Measurements from ENCODE around the gene OPTC.

Gene OPTC

GRCh38 chr1:203528976-203529835 lies 35.3 kb downstream of the OPTC start:
- Histone ChIP-seq H3K36me3 (replicated peaks; ENCODE audit: insufficient read depth, low read length) (no peaks in the 10 kb centered on the region), H3K4me3 (ENCODE audit: low read length) (no peak overlapping the region), H3K27me3 (replicated peaks; ENCODE audit: insufficient read depth, low read length) (no peaks in the 10 kb centered on the region), H3K79me2 (ENCODE audit: low read length) (no peaks in the 10 kb centered on the region), H3K4me2 (ENCODE audit: low read depth, low read length) (no peak overlapping the region), H3F3A (ENCODE audit: insufficient read depth, low read length) (no peaks in the 10 kb centered on the region), H3K4me1 (ENCODE audit: low read length) (no peaks in the 10 kb centered on the region), H3K9me3 (replicated peaks; ENCODE audit: insufficient read depth, low read length) (no peaks in the 10 kb centered on the region), H3K9me2 (replicated peaks; ENCODE audit: insufficient read depth, low read length) (no peaks in the 10 kb centered on the region), H4K20me1 (ENCODE audit: insufficient read depth, low read length) (no peaks in the 10 kb centered on the region), H3K27ac (ENCODE audit: low read length) (no peak overlapping the region), H2AFZ (ENCODE audit: low read length) (no peak overlapping the region), H3K9ac (ENCODE audit: low read length) (no peak overlapping the region)
- no peak for DNase-seq
- TF ChIP-seq EZH2 (optimal IDR thresholded peaks at IDR 0.05; ENCODE audit: low read depth, low read length) (no peak), EZH2phosphoT487 (IDR thresholded peaks at IDR 0.05; ENCODE audit: low read length) (no peak), CTCF (IDR thresholded peaks at IDR 0.05; ENCODE audit: low read length) (no peak)

- DNase-seq: no peak
- Histone ChIP-seq H3K36me3 (replicated peaks; ENCODE audit: insufficient read depth, low read length) (no peaks in the 10 kb centered on the region), H3K9me2 (replicated peaks; ENCODE audit: insufficient read depth, low read length) (no peaks in the 10 kb centered on the region), H3K4me3 (ENCODE audit: low read length) (no peak overlapping the region), H3K79me2 (ENCODE audit: low read length) (no peaks in the 10 kb centered on the region), H3K4me1 (ENCODE audit: low read length) (no peaks in the 10 kb centered on the region), H3K27ac (ENCODE audit: low read length) (no peak overlapping the region), H3K27me3 (replicated peaks; ENCODE audit: insufficient read depth, low read length) (no peaks in the 10 kb centered on the region), H4K20me1 (ENCODE audit: insufficient read depth, low read length) (no peaks in the 10 kb centered on the region), H3K9ac (ENCODE audit: low read length) (no peak overlapping the region), H3K9me3 (replicated peaks; ENCODE audit: insufficient read depth, low read length) (no peaks in the 10 kb centered on the region), H3F3A (ENCODE audit: insufficient read depth, low read length) (no peaks in the 10 kb centered on the region), H3K4me2 (ENCODE audit: low read depth, low read length) (no peak overlapping the region), H2AFZ (ENCODE audit: low read length) (no peak overlapping the region)
- TF ChIP-seq EZH2 (optimal IDR thresholded peaks at IDR 0.05; ENCODE audit: low read depth, low read length): no peak
- no peak for TF ChIP-seq EZH2phosphoT487 (IDR thresholded peaks at IDR 0.05; ENCODE audit: low read length)
- no peak for TF ChIP-seq CTCF (IDR thresholded peaks at IDR 0.05; ENCODE audit: low read length)
Measured at GRCh38 chr1:203531063-203531462, 37.1 kb downstream of the OPTC start.

- DNase-seq: no peak
- no peaks in the 10 kb centered on the region for H3K9me3 ChIP-seq (replicated peaks; ENCODE audit: insufficient read depth, low read length)
- H3K4me3 ChIP-seq (ENCODE audit: low read length): no peak overlapping the region
- no peaks in the 10 kb centered on the region for H3K79me2 ChIP-seq (ENCODE audit: low read length)
- no peaks in the 10 kb centered on the region for H3K36me3 ChIP-seq (replicated peaks; ENCODE audit: insufficient read depth, low read length)
- H2AFZ ChIP-seq (ENCODE audit: low read length): no peak overlapping the region
- no peaks in the 10 kb centered on the region for H4K20me1 ChIP-seq (ENCODE audit: insufficient read depth, low read length)
- H3K9ac ChIP-seq (ENCODE audit: low read length): no peak overlapping the region
- H3K27me3 ChIP-seq (replicated peaks; ENCODE audit: insufficient read depth, low read length): no peaks in the 10 kb centered on the region
- no peaks in the 10 kb centered on the region for H3F3A ChIP-seq (ENCODE audit: insufficient read depth, low read length)
- TF ChIP-seq CTCF (IDR thresholded peaks at IDR 0.05; ENCODE audit: low read length) (no peak), EZH2 (optimal IDR thresholded peaks at IDR 0.05; ENCODE audit: low read depth, low read length) (no peak), EZH2phosphoT487 (IDR thresholded peaks at IDR 0.05; ENCODE audit: low read length) (no peak)
- no peaks in the 10 kb centered on the region for H3K9me2 ChIP-seq (replicated peaks; ENCODE audit: insufficient read depth, low read length)
- H3K4me1 ChIP-seq (ENCODE audit: low read length): no peaks in the 10 kb centered on the region
- no peak overlapping the region for H3K4me2 ChIP-seq (ENCODE audit: low read depth, low read length)
- no peak overlapping the region for H3K27ac ChIP-seq (ENCODE audit: low read length)
Measured at GRCh38 chr1:203534012-203534411, 40.1 kb downstream of the OPTC start.
